ENCODE data around the gene SELP.
"Not testable (repeated sequence)": the region's sequence is repeated elsewhere in the genome, so short reads cannot be mapped to it uniquely, and the experiment has no call there.

DNA sequence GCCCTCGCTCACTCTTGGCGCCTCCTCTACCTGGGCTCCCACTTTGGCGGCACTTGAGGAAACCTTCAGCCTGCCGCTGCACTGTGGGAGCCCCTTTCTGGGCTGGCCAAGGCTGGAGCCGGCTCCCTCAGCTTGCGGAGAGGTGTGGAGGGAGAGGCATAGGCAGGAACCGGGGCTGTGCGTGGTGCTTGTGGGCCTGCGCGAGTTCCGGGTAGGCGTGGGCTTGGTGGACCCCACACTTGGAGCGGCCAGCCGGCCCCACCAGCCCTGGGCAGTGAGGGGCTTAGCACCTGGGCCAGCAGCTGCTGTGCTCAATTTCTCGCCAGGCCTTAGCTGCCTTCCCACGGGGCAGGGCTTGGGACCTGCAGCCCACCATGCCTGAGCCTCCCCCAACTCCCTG is 31.1 kb upstream of the SELP start:
- not testable (repeated sequence) for TF ChIP-seq CTCF, POLR2A (IDR thresholded peaks at IDR 0.05)

All from gastroesophageal sphincter (tissue), 3 donors.